NB4 (cell line): Measurements from ENCODE around the gene PRICKLE2.

Source experiments
- DNase-seq: peaks from one replicate; pipeline ENCODE4 v3.0.0; 2010; ENCODE audit warnings: low read depth
- H3K4me3 ChIP-seq: one replicate; pipeline ENCODE4 v1.5.1; 2011; ENCODE audit warnings: mild to moderate bottlenecking, low read depth, low read length, moderate library complexity
- MAX ChIP-seq: IDR thresholded peaks from 2 replicates; pipeline ENCODE4 v1.6.1; 2011; ENCODE audit warnings: low read depth, low read length
- MYC ChIP-seq: IDR thresholded peaks from 2 replicates; pipeline ENCODE4 v1.6.1; 2011; ENCODE audit warnings: low read depth, low read length
- POLR2A ChIP-seq: IDR thresholded peaks from 2 replicates; pipeline ENCODE4 v1.6.1; 2011; ENCODE audit warnings: mild to moderate bottlenecking; ENCODE audit not compliant: insufficient read length; ENCODE audit errors: extremely low read depth
- TF ChIP-seq, protein P1 (sequence below): IDR thresholded peaks from one replicate; pipeline ENCODE4 v1.5.1; 2012; ENCODE audit warnings: low read depth, low read length

The PRICKLE2 gene

DNA sequence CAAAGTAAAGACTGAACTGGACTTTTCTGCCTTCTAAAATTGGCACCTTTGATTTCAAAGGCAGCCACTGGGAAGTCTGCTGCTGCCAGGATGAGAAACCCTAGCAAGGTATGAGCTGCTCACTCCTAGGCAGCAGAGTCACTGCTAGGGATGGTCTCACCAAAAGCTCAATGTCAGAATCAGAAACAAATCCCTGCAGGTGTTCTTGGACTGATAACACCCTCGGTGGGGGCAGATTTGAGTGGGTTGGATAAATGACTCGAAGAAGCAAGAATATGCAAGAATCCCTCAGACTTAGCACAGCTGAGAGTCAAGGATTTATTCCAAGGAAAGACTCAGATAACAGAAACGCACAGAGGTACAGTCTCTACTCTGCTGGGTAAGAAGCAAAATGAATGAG lies 90.4 kb downstream of the PRICKLE2 start:
- TF ChIP-seq, protein P1, sequence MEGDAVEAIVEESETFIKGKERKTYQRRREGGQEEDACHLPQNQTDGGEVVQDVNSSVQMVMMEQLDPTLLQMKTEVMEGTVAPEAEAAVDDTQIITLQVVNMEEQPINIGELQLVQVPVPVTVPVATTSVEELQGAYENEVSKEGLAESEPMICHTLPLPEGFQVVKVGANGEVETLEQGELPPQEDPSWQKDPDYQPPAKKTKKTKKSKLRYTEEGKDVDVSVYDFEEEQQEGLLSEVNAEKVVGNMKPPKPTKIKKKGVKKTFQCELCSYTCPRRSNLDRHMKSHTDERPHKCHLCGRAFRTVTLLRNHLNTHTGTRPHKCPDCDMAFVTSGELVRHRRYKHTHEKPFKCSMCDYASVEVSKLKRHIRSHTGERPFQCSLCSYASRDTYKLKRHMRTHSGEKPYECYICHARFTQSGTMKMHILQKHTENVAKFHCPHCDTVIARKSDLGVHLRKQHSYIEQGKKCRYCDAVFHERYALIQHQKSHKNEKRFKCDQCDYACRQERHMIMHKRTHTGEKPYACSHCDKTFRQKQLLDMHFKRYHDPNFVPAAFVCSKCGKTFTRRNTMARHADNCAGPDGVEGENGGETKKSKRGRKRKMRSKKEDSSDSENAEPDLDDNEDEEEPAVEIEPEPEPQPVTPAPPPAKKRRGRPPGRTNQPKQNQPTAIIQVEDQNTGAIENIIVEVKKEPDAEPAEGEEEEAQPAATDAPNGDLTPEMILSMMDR: no peak
- no peak for TF ChIP-seq MYC
- TF ChIP-seq POLR2A: no peak
- TF ChIP-seq MAX: no peak
- DNase-seq: no peak
- H3K4me3 ChIP-seq: no peak overlapping the region

DNA sequence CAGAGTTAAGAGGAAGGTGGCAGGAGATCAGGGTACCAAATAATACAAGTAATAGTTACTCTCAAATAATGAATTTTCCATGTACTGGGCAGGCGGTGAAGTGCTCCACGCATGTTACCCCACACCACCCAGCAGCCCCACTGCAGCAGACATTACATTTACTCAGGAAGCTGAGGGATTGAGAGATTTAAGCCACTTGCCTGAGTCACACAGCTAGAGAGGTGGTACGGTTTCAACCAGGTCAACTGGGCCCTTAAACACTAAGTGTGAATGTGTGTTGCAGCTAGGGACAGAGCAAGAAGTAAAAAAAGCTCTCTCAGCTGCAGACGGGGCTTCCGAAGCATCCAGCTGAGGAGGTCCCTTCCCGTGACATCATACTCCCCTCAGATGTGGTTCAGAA lies 91.3 kb downstream of the PRICKLE2 start:
- no peak overlapping the region for H3K4me3 ChIP-seq
- DNase-seq: no peak
- TF ChIP-seq POLR2A (no peak), MYC (no peak), MAX (no peak)
- TF ChIP-seq, protein P1: no peak

DNA sequence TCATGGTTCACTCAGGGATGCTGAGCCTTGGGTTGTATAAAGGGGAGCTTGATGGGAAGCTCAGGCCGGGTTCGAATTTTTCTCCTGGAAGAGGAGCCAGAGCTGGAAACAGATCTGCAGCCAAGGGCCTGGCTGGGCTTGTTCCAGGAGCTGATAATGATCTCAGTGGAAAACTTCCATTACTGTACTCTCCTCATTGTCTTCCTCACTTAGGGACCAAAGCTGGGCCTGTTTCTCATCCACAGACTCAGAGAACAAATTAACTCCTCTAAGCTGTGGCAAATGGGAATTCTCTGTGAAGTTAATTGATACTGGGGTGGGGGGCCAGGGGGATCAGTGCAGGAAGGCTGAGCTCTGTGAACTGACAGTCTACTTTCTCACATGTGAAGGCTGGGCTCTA lies 92.0 kb downstream of the PRICKLE2 start:
- H3K4me3 ChIP-seq: no peak overlapping the region
- DNase-seq: no peak

DNA sequence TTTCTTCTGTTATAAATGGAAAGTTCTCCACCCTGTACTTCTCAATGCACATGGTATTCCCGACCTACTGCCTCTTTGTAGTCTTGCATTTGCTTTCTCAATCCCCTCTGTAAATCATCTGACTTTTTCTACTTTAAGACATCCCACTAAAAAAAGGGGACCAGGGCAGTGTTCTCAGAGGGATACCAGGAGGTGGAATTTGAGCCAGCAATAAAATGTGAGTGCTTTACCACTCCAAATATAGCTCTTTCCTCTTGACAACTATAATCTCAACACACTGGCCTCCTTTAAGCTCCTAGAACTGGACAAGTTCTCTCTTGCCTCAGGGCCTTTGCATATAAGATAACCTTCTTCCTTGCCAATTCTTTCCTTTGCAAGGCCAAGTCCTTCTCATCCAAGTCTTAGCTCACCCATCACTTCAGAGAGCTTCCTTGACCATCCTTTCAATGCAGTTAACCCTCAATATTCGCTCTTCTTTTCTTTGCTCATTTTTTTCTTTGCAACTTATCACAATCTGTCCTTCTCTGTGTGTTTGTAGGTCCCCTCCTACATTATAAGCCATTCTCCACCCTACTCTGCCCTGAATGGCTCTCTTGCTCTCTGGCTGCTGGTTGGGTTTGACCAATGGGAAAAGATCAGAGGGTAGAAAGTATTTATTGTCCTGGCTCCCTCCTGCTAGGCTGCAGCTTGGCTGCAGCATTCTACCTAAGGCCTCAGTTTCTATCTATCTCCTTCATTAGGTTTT lies 93.4 kb downstream of the PRICKLE2 start:
- TF ChIP-seq POLR2A: no peak
- TF ChIP-seq, protein P1: no peak
- TF ChIP-seq MYC: no peak
- TF ChIP-seq MAX: no peak
- DNase-seq: no peak
- no peak overlapping the region for H3K4me3 ChIP-seq

More for the DNA sequence above, 92.0 kb downstream of the PRICKLE2 start:
- TF ChIP-seq MYC (no peak), MAX (no peak), POLR2A (no peak)
- TF ChIP-seq, protein P1: no peak

DNA sequence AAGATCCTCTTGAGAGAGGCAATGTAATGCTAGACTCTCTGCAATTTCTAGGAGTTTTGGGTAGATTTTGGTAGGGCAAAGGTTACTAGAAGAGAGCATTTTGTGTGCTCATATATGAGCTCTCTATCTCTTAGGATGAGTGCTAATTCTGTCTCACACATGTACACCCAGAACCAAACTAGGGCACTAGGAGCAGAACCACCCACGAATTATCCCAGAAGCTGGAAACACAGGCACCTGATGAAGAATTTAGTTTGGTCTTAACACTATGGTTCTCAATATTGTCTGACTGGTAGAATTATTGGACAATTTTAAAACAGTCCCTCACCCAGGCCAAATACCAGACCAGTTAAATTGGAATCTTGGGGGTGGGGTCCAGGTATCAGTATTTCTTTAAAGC lies 94.8 kb downstream of the PRICKLE2 start:
- H3K4me3 ChIP-seq: no peak overlapping the region
- no peak for TF ChIP-seq MAX
- DNase-seq: no peak

DNA sequence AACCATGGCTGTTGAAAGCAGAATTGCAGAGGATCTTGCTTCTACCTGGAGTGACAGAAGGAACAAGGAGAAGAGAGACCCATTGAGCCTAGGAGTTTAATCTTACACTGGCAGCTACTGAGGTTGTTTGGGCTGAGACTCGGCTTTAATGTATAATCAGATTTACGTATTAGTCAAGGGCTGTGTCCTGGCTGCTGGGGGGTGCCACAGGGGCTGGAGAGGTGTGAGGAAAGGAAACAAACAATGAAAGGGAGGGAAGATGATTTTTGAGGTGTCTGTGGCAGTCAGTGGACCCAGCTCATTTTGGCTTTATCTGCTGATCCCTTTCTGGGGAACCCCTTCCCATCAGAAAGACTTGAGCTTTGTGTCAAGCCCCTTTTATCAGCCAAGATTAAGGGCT lies 95.7 kb downstream of the PRICKLE2 start:
- no peak for DNase-seq
- H3K4me3 ChIP-seq: no peak overlapping the region
- TF ChIP-seq MYC (no peak), MAX (no peak), POLR2A (no peak)
- TF ChIP-seq, protein P1: no peak
